ENCODE results near the gene TSBP1. TPM values are rescaled to one million over a fixed set of nuclear protein-coding genes. Genes with fewer than 3 reads are reported as not detected.

The TSBP1 gene
- total RNA-seq, 6 donors from 2014 or later = not detected

GRCh38 chr6:32393665-32394420 lies 22.1 kb upstream of the TSBP1 start:
- Histone ChIP-seq H3K27me3 (no peaks in the 10 kb centered on the region), H3K36me3 (no peaks in the 10 kb centered on the region), H3K4me1 (no peaks in the 10 kb centered on the region), H3K27ac (peak overlapping the region in 2 of 4 donors; percentile 12 to 57), H3K9me3 (no peaks in the 10 kb centered on the region), H3K4me3 (no peak overlapping the region)
- DNase-seq (no peak), ATAC-seq (ENCODE audit: low FRiP score in 2 of 2) (no peak)
- TF ChIP-seq EP300 (IDR thresholded peaks at IDR 0.05) (peak in 2 of 4 donors; percentile 13 to 75), POLR2A (IDR thresholded peaks at IDR 0.05) (no peak), CTCF (IDR thresholded peaks at IDR 0.05) (no peak), POLR2AphosphoS5 (IDR thresholded peaks at IDR 0.05) (peak in 1 of 2 donors; percentile 66)
- WGBS, 2 donors = 49 to 57% methylated on average over 7 of the region's 7 CpGs

GRCh38 chr6:32391505-32391904 lies 19.8 kb upstream of the TSBP1 start:
- TF ChIP-seq EP300 (IDR thresholded peaks at IDR 0.05) (no peak), POLR2AphosphoS5 (IDR thresholded peaks at IDR 0.05) (no peak), CTCF (IDR thresholded peaks at IDR 0.05) (no peak), POLR2A (IDR thresholded peaks at IDR 0.05) (no peak)
- Histone ChIP-seq H3K36me3 (no peaks in the 10 kb centered on the region), H3K27ac (no peak overlapping the region), H3K27me3 (no peaks in the 10 kb centered on the region), H3K4me1 (peaks cover 0 to 3% (median 0%) of the 10 kb centered on the region in 4 donors), H3K9me3 (no peaks in the 10 kb centered on the region), H3K4me3 (no peak overlapping the region)
- WGBS, 2 donors = 73 to 84% methylated on average over 6 of the region's 6 CpGs
- DNase-seq (no peak), ATAC-seq (ENCODE audit: low FRiP score in 2 of 2) (no peak)

- ATAC-seq (ENCODE audit: low FRiP score in 2 of 2) (no peak), DNase-seq (no peak)
- no peaks in the 10 kb centered on the region for H3K27me3 ChIP-seq
- WGBS, 2 donors = 39 to 40% methylated on average over 6 of the region's 6 CpGs
- TF ChIP-seq POLR2AphosphoS5 (IDR thresholded peaks at IDR 0.05) (no peak), POLR2A (IDR thresholded peaks at IDR 0.05) (no peak), CTCF (IDR thresholded peaks at IDR 0.05) (no peak), EP300 (IDR thresholded peaks at IDR 0.05) (no peak)
- no peaks in the 10 kb centered on the region for H3K9me3 ChIP-seq
- H3K36me3 ChIP-seq = no peaks in the 10 kb centered on the region
- H3K4me3 ChIP-seq = no peak overlapping the region
- no peak overlapping the region for H3K27ac ChIP-seq
- peaks cover 0 to 3% (median 0%) of the 10 kb centered on the region in 4 donors for H3K4me1 ChIP-seq
These were observed 16.1 kb upstream of the TSBP1 start for GRCh38 chr6:32387589-32388340.

- no peak for TF ChIP-seq POLR2A (IDR thresholded peaks at IDR 0.05)
- TF ChIP-seq POLR2AphosphoS5 (IDR thresholded peaks at IDR 0.05) = no peak
- TF ChIP-seq CTCF (IDR thresholded peaks at IDR 0.05) = no peak
- H3K27ac ChIP-seq = no peak overlapping the region
- no peaks in the 10 kb centered on the region for H3K27me3 ChIP-seq
- ATAC-seq (ENCODE audit: low FRiP score in 2 of 2) = no peak
- H3K4me1 ChIP-seq = peaks cover 0 to 3% (median 0%) of the 10 kb centered on the region in 4 donors
- no peak overlapping the region for H3K4me3 ChIP-seq
- WGBS, 2 donors = 88 to 93% methylated on average over 1 of the region's 1 CpG
- no peaks in the 10 kb centered on the region for H3K36me3 ChIP-seq
- no peaks in the 10 kb centered on the region for H3K9me3 ChIP-seq
- DNase-seq = no peak
These were observed 14.3 kb upstream of the TSBP1 start for GRCh38 chr6:32386040-32386439.
